Occipital lobe (tissue), 2 donors: Measurements from ENCODE around the gene TNPO2. TPM values are rescaled to one million over a fixed set of nuclear protein-coding genes. Genes with fewer than 3 reads are reported as not detected.

ENCODE experiments used
- DNase-seq: peaks from one replicate; lab custom pipeline; 2025; lab: John Stamatoyannopoulos, UW
- total RNA-seq: library from RNA; depleted of rRNA; stranded (reverse); fragments of >200 nt; gene quantifications from one replicate; pipeline ENCODE4 v1.2.3, GENCODE V29; 2014

TNPO2 gene
- total RNA-seq, 1 donor from 2014 or later = 54.0 TPM

GRCh38 chr19:12676928-12677327 is 46.8 kb downstream of the TNPO2 start:
- DNase-seq = no peak

- DNase-seq = peak; percentile 60
Measured at GRCh38 chr19:12676384-12676792, 47.3 kb downstream of the TNPO2 start.

GRCh38 chr19:12675940-12676339 is 47.8 kb downstream of the TNPO2 start:
- no peak for DNase-seq

- DNase-seq = no peak
Measured at GRCh38 chr19:12675399-12675798, 48.3 kb downstream of the TNPO2 start.

GRCh38 chr19:12672744-12673143 is 51.0 kb downstream of the TNPO2 start:
- DNase-seq = no peak

- DNase-seq = no peak
Measured at GRCh38 chr19:12670159-12670928, 53.4 kb downstream of the TNPO2 start.

GRCh38 chr19:12669270-12670158 is 54.2 kb downstream of the TNPO2 start:
- peak; percentile 72 for DNase-seq

- peak; percentile 71 for DNase-seq
Measured at GRCh38 chr19:12668932-12669269, 54.8 kb downstream of the TNPO2 start.

GRCh38 chr19:12668346-12668745 is 55.4 kb downstream of the TNPO2 start:
- no peak for DNase-seq

GRCh38 chr19:12667731-12668302 is 55.9 kb downstream of the TNPO2 start:
- no peak for DNase-seq

GRCh38 chr19:12666265-12667048 is 57.3 kb downstream of the TNPO2 start, which contains the start of the genes MAN2B1 and WDR83:
MAN2B1 (minus strand) TSS chr19:12666742; CDS start chr19:12666701, 41 bp downstream.
WDR83 (plus strand) TSS chr19:12666807; CDS start chr19:12669791, 2,984 bp downstream.
- peak; percentile 69 for DNase-seq

GRCh38 chr19:12665671-12666264 is 58.0 kb downstream of the TNPO2 start:
- DNase-seq = no peak

GRCh38 chr19:12665281-12665573 is 58.5 kb downstream of the TNPO2 start:
- DNase-seq = no peak

GRCh38 chr19:12664406-12665280 is 59.1 kb downstream of the TNPO2 start:
- no peak for DNase-seq

GRCh38 chr19:12660980-12661379 is 62.8 kb downstream of the TNPO2 start:
- DNase-seq = no peak

- DNase-seq = no peak
Measured at GRCh38 chr19:12657966-12658365, 65.8 kb downstream of the TNPO2 start.

- DNase-seq = no peak
Measured at GRCh38 chr19:12656899-12657571, 66.7 kb downstream of the TNPO2 start.

- DNase-seq = no peak
Measured at GRCh38 chr19:12655546-12655945, 68.2 kb downstream of the TNPO2 start.

GRCh38 chr19:12652219-12652618 is 71.5 kb downstream of the TNPO2 start:
- DNase-seq = no peak
